Stomach (tissue), 9 donors: ENCODE data around the gene CADM3. TPM values are rescaled to one million over a fixed set of nuclear protein-coding genes. Genes with fewer than 3 reads are reported as not detected.

Experiments
- DNase-seq, 2 donors: peaks; one replicate each; pipeline versions ENCODE4 v3.0.0 to v3.0.0-alpha.2; 2013 to 2019
- H3K27ac ChIP-seq, 5 donors: fragments of 200-600 bp in 4 of 5; sonication (generic) in 4 of 5; one replicate each; pipeline ENCODE4 v1.5.1; 2013 to 2019; ENCODE audit warnings: mild to moderate bottlenecking in 1 of 5, moderate library complexity in 1 of 5
- H3K27me3 ChIP-seq, 3 donors: fragments of 200-600 bp; sonication (generic); one replicate each; pipeline ENCODE4 v1.5.1; 2017 to 2019; ENCODE audit warnings: mixed run types in 1 of 3
- H3K36me3 ChIP-seq, 4 donors: fragments of 200-600 bp; sonication (generic); 1 replicate in 3 of 4; 2 replicates in 1 of 4; pipeline ENCODE4 v1.5.1; 2016 to 2019
- H3K4me1 ChIP-seq, 4 donors: fragments of 200-600 bp; sonication (generic); one replicate each; pipeline ENCODE4 v1.5.1; 2016 to 2019
- H3K4me3 ChIP-seq, 4 donors: fragments of 200-600 bp; sonication (generic) in 3 of 4; one replicate each; pipeline ENCODE4 v1.5.1; 2016 to 2019; ENCODE audit warnings: mild to moderate bottlenecking in 1 of 4
- H3K9me3 ChIP-seq, 4 donors: fragments of 200-600 bp; sonication (generic); one replicate each; pipeline ENCODE4 v1.5.1; 2016 to 2019
- EP300 ChIP-seq: sonication (generic); formaldehyde crosslinking; IDR thresholded peaks from one replicate; pipeline ENCODE4 v1.6.1; 2017; ENCODE audit warnings: antibody characterized with exemption
- POLR2A ChIP-seq, 4 donors: fragments of 450-650 bp; IDR thresholded peaks; one replicate each; pipeline ENCODE4 v1.6.1; 2016; ENCODE audit warnings: antibody characterized with exemption in 4 of 4, control low read depth in 2 of 4, mild to moderate bottlenecking in 1 of 4, moderate library complexity in 1 of 4
- POLR2AphosphoS5 ChIP-seq, 3 donors: sonication (generic); formaldehyde crosslinking; IDR thresholded peaks; one replicate each; pipeline ENCODE4 v1.6.1; 2016; ENCODE audit warnings: antibody characterized with exemption in 3 of 3
- WGBS, 5 donors: extraction: QIAGEN DNeasy Blood & Tissue Kit in 3 of 5; methylation state at CpG; one replicate each; pipeline versions ENCODE4 v1.1.5 to v1.1.7; 2013 to 2018; 5-methylcytosine and 5-hydroxymethylcytosine counted together
- intact Hi-C: fragments of 100-400 bp; cut with DNase I; formaldehyde crosslinking; loops from one replicate; pipeline ENCODE4 v1.15.1; 2023; ENCODE audit warnings: low total_unique reads
- polyA plus RNA-seq, 3 donors: library from polyadenylated mRNA; stranded (reverse); fragments of 200-250 nt; gene quantifications; one replicate each; pipeline ENCODE4 v1.2.3, GENCODE V29; 2013
- total RNA-seq, 5 donors: library from RNA; depleted of rRNA; stranded (reverse); fragments of >200 nt; gene quantifications; one replicate each; pipeline versions ENCODE4 v1.1.0 to v1.2.3, GENCODE V29; 2014 to 2016
- TF ChIP-seq, protein P1 (sequence below), 7 experiments: fragments of 450-650 bp in 4 of 7; fragments of 200-600 bp in 3 of 7; sonication (generic) in 3 of 7; IDR thresholded peaks; one replicate each; pipeline ENCODE4 v1.5.1; 2016 to 2019; ENCODE audit warnings: antibody characterized with exemption in 7 of 7, control low read depth in 2 of 7, mild to moderate bottlenecking in 1 of 7
- donor health status: healthy with polysubstance abuse.
- donor health status: Bipolar disorder and iron deficiency.
- donor health status: healthy.

The CADM3 gene
- total and polyA plus RNA-seq, 8 donors = 1.8 to 10.3 (median 5.8) TPM

DNA sequence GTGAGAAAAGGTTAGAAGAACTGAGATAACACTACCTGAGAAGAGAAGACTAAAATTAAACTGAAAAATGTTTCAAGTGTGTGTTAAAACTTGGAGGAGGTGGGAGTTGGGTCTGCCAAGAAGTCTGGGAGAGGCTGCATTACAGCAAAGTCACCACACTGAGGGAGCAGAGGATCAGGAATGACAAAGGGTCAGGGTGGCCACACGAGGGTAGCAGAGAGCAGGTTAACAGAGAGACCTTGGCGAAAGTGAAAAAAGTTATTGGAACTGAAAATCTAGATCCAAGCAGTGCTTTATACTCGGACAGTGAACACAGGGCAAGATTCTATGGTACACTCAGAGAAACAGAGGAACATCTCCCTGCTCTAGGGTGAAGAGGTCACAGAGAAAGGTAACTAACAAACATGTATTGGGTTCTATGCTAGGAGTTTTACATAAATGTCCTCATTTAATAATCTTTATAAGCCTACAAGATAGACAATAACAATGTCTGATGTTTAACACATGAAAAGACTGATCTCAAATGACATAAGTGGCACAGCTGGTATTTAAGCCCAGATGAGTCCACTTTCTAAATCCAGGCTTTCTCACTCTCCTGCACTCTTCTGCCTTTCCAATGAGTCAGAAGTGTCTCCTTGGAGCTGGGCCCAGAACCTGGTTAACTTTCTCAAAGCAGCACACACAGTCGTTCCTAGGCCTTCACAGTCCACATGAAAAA lies 10.3 kb upstream of the CADM3 start:
- WGBS, 5 donors = 1 to 5% (median 2%) methylated on average over 4 of the region's 4 CpGs
- H3K9me3 ChIP-seq = no peaks in the 10 kb centered on the region
- H3K4me3 ChIP-seq = no peak overlapping the region
- peaks cover 0 to 9% (median 0%) of the 10 kb centered on the region in 3 donors for H3K27me3 ChIP-seq
- no peaks in the 10 kb centered on the region for H3K36me3 ChIP-seq
- H3K4me1 ChIP-seq = peaks cover 0 to 8% (median 0%) of the 10 kb centered on the region in 4 donors
- intact Hi-C loops = loop anchor here (10.0 kb wide), 1 partner anchor 54 kb away; no protein-coding TSS in a partner anchor
- peak overlapping the region in 2 of 5 donors; percentile 41 to 48 for H3K27ac ChIP-seq
- peak; percentile 68 to 91 for DNase-seq
- TF ChIP-seq EP300 (no peak), POLR2A (IDR thresholded peaks at IDR 0.05) (no peak), POLR2AphosphoS5 (IDR thresholded peaks at IDR 0.05) (peak in 1 of 3 donors; percentile 30)
- TF ChIP-seq, protein P1, sequence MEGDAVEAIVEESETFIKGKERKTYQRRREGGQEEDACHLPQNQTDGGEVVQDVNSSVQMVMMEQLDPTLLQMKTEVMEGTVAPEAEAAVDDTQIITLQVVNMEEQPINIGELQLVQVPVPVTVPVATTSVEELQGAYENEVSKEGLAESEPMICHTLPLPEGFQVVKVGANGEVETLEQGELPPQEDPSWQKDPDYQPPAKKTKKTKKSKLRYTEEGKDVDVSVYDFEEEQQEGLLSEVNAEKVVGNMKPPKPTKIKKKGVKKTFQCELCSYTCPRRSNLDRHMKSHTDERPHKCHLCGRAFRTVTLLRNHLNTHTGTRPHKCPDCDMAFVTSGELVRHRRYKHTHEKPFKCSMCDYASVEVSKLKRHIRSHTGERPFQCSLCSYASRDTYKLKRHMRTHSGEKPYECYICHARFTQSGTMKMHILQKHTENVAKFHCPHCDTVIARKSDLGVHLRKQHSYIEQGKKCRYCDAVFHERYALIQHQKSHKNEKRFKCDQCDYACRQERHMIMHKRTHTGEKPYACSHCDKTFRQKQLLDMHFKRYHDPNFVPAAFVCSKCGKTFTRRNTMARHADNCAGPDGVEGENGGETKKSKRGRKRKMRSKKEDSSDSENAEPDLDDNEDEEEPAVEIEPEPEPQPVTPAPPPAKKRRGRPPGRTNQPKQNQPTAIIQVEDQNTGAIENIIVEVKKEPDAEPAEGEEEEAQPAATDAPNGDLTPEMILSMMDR (IDR thresholded peaks at IDR 0.05) = peak in 5 of 7 experiments; percentile 82 to 98 (median 87)

DNA sequence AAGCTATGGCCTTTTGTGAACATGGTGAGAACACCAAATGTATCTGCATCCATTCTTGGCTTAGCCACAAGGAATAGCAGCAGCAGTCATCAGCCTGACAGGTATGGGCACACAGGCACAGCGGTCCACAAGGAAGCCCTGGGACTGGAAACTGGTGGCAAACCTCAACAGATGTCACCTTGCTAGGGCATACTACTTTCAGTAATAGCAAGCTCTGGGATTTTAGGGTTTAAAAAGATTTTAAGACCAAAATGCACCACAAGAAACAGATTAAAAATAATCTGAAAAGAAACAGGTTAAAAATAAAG lies 9.7 kb upstream of the CADM3 start:
- TF ChIP-seq POLR2AphosphoS5 (IDR thresholded peaks at IDR 0.05) = no peak
- TF ChIP-seq POLR2A (IDR thresholded peaks at IDR 0.05) = no peak
- TF ChIP-seq, protein P1 (IDR thresholded peaks at IDR 0.05) = no peak
- TF ChIP-seq EP300 = no peak
- WGBS, 5 donors = 67 to 97% (median 82%) methylated on average over 1 of the region's 1 CpG

DNA sequence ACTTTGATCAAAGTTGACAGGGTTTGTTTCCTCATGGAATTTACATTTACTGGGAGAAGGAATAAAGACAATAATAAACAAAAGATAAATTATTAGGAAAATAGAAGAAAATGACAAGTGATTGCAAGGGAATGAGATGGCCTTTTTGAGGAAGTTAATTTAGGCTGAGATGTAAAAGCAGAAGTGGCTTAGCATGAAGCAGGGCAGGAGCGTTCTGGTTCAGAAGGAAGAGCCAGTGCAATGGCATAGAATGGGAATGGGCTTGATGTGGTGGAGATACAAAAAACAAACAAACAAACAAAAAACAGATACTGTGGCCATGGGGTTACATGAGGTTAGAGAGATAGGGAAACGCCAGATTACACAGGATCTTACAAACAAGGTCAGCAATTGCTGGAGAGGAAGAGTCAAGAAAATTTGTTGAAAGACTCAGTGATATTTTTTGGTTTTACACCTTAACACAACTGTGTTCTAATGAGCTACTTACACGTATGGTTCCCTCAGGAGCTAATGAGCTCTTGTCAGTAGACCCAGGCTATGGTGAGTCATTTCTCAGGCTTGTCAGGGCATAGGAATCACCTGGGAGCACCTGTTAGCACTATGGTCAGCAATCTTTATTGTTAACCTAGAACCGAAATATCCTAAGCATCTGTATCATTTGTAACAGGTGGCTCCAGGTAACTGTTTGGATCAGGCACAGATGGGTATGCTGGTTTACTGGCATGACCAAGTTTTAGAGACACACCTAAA lies 8.7 kb upstream of the CADM3 start:
- H3K9me3 ChIP-seq = no peaks in the 10 kb centered on the region
- H3K4me3 ChIP-seq = no peak overlapping the region
- 54 to 67% (median 63%) methylated on average over 4 of the region's 4 CpGs for WGBS, 5 donors
- no peak for DNase-seq
- H3K27me3 ChIP-seq = peaks cover 0 to 17% (median 6%) of the 10 kb centered on the region in 3 donors
- H3K27ac ChIP-seq = no peak overlapping the region
- no peaks in the 10 kb centered on the region for H3K36me3 ChIP-seq
- TF ChIP-seq, protein P1 (IDR thresholded peaks at IDR 0.05) = no peak
- TF ChIP-seq EP300 = no peak
- no peak for TF ChIP-seq POLR2AphosphoS5 (IDR thresholded peaks at IDR 0.05)
- TF ChIP-seq POLR2A (IDR thresholded peaks at IDR 0.05) = no peak
- peaks cover 0 to 8% (median 0%) of the 10 kb centered on the region in 4 donors for H3K4me1 ChIP-seq
- intact Hi-C loops = loop anchor here (10.0 kb wide), 1 partner anchor 52 kb away; no protein-coding TSS in a partner anchor

More for the DNA sequence above, 9.7 kb upstream of the CADM3 start:
- H3K4me1 ChIP-seq = peaks cover 0 to 8% (median 0%) of the 10 kb centered on the region in 4 donors
- peaks cover 0 to 9% (median 0%) of the 10 kb centered on the region in 3 donors for H3K27me3 ChIP-seq
- no peak overlapping the region for H3K4me3 ChIP-seq
- intact Hi-C loops = loop anchor here (10.0 kb wide), 1 partner anchor 53 kb away; no protein-coding TSS in a partner anchor
- H3K9me3 ChIP-seq = no peaks in the 10 kb centered on the region
- no peak for DNase-seq
- H3K36me3 ChIP-seq = no peaks in the 10 kb centered on the region
- H3K27ac ChIP-seq = no peak overlapping the region

DNA sequence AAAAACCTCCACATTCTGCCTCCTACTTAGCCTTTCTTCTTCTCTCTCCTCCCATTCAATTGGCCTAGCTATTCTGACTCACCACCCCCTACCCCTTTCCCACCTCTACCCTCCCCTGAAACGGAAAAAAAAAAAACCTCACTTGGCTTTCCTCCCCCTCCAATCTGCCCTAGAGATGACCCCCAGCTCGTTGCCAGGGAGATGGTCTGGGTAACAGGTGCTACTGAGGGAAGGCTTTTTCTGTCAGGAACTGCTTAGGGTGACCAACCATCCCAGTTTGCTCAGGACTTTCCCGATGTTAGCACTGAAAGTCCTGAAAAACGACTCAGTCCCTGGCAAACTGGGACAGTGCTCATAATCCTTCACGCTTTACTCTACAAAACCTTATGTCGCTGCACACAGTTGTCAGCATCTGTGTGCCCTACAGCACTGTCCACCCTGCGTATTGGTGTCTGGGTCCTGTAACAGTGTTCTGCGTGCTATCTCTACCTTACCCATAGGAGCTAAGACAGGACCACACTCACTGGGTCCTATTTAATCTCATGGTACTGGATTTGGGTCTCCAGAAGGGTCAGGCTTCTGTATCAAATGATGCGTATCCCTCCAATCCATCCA lies 7.7 kb upstream of the CADM3 start:
- no peak overlapping the region for H3K27ac ChIP-seq
- intact Hi-C loops = loop anchor here (10.0 kb wide), 1 partner anchor 51 kb away; no protein-coding TSS in a partner anchor
- H3K36me3 ChIP-seq = no peaks in the 10 kb centered on the region
- 40 to 58% (median 53%) methylated on average over 9 of the region's 9 CpGs for WGBS, 5 donors
- peaks cover 0 to 8% (median 0%) of the 10 kb centered on the region in 4 donors for H3K4me1 ChIP-seq
- no peaks in the 10 kb centered on the region for H3K9me3 ChIP-seq
- TF ChIP-seq, protein P1 (IDR thresholded peaks at IDR 0.05) = no peak
- TF ChIP-seq POLR2A (IDR thresholded peaks at IDR 0.05) (no peak), POLR2AphosphoS5 (IDR thresholded peaks at IDR 0.05) (no peak), EP300 (no peak)
- DNase-seq = no peak
- H3K4me3 ChIP-seq = no peak overlapping the region
- peaks cover 0 to 27% (median 7%) of the 10 kb centered on the region in 3 donors for H3K27me3 ChIP-seq
